ENCODE results near the gene CACNA1A.
"Not testable (repeated sequence)": the region's sequence is repeated elsewhere in the genome, so short reads cannot be mapped to it uniquely, and the experiment has no call there.

CACNA1A gene

DNA sequence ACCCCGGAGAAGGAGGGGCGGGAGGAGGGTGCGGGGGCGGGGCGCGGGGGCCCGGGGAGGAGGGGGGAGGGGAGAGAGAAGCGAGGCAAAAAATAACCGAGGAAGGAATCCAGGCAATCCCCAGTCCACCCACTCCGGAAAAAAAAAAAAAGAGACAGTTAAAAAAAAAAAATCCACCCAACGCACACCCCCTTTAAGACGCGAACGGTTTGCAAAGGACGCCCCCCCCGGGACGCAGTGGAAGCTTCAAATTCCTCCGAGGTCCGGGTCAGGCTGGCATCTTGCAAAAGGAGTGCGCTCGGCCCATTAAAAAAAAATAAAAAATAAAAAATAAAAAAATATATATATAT, at the start of gene CACNA1A:
TSS of gene CACNA1A (minus strand) at position 9 of the 350 bp plus-strand sequence. CDS start 255 bp downstream, outside the sequence.
- DNase-seq = no peak

DNA sequence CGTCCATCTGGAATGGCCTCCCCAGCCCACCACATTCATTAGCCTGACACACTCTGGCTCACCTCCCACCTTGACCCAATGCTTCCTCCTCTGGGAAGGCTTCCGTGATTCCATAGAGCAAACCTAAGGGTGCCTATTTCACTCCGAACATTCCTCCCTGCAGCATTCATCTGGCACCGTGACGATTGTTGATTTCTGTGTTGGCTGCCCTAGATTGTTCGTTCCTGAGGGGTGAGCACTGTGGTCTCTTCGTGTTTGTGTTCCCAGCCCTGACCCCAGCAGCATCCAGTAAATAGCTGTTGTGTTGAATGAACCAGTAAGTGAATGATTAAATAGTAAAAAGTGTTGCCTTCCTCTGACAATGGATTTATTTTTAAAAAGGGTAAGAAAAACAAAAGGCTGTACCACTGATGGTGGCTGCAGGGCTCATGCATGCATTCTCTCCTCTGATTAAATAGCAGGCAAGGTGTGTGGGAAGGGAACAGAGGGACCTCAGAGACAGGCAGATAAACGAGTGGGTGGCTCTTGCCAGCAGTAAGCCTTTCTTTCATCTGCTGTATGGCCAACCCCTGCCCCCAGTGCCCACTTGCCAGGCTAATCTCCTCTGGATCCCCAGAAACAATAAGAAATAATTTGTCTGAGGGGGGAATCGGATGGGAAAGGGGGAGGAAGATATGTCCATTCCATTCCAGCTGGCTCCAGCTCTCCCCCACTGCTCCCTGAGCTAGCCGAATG, 48.4 kb upstream of the CACNA1A start:
- DNase-seq = no peak

DNA sequence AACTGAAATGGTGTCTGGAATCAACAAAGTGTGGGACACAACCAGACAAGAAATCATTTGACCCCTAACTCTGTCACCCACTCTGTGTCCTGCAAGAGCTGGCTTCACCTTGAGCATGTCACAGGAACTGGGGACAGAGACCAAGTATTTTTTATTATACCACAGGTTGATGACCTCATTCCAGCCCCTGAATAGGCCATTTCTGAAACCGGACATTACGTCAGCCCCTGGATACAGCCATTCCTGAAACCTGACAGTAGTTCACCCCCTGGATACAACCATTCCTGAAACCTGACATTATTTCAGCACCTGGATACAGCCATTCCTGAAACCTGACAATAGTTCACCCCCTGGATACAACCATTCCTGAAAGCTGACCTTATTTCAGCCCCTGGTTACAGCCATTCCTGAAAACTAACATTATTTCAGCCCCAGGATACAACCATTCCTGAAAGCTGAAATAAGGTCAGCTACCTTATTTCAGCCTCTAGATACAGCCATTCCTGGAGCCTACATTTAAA, 47.7 kb upstream of the CACNA1A start:
- DNase-seq = no peak

DNA sequence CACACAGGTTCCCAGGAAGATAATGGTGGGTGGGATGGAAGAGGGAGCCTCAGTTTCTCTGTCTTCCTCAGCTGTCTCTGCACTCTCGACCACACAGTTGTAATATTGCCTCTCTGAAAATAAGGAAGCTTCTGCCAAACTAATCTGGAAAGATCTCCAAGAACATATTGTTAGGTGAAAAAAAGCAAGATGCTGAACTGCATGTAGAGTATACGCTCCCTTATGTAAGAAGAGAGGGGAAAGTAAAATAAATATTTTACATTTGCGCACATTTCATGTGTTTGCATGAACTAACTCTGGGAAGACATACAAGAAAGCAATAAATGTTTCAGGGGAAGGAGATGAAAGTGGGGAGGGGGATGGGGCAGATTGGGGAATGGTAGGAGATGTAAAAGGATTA, 41.9 kb upstream of the CACNA1A start:
- DNase-seq = no peak

DNA sequence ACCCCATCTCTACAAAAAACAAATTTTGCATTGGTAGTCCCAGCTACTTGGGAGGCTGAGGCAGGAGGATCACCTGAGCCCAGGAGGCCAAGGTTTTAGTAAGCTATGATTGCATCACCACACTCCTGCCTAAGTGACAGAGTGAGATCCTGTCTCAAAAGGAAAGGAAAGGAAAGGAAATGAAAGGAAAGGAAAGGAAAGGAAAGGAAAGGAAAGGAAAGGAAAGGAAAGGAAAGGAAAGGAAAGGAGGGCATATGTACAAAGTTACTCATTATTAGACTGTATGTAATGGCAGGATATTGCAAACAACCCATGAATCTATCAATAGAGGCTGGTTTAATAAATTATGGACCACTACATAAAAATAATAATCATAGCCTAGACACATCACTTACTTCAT, 40.8 kb upstream of the CACNA1A start:
- DNase-seq = no peak

DNA sequence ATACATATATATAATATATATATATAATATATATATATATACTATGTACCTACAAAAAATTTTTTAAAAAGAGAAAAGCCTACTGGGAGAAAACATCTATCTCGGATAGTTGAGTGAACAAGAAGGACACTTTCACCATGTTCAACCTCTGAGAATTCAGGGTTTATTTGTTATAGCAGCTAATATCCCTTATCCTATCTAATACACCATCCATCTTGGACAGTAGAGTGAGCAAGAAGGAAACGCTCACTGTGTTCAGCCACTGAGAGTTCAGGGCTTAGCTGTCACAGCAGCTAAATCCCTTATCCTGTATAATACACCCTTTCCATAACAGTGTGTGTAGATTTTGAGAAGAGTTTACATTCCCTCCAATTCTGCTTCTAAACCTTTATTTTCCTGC, 38.1 kb upstream of the CACNA1A start:
- no peak for DNase-seq

DNA sequence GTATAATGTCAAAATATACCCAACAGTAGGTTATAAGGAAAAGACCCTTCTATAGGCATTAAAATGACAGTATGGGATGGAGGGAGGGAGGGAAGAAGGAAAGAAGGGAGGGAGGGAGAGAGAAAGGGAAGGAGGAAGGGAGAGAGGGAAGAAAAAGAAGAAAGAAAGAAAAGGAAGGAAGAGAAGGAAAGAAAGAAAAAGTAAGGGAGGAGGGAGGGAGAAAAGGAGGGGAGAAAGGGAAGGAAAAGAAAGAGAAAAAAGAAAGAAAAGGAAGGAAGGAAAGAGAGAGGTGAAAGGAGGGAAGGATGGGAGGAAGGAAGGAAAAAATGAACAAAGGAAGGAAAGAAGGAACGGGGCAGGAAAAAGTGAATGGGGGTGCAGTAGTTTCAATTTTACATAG, 35.3 kb upstream of the CACNA1A start:
- DNase-seq = no peak

DNA sequence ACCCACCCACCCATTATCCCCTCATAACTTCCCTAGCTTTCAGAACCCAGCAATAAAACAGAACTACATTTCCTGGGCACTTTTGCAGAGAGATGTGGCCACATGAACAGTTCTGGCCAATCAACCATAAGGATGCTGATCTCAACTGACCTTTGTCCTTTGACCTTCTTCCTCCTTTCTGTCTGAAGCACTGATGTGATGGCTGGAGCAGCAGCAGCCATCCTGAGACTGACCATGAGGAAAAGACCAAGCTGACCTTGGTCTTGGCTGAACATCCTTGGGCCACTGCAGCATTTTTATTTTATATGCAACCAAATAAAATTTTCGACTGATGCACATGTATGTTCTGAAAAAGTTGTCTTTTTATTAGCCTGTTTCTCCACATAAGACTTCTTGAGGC, 33.1 kb upstream of the CACNA1A start:
- no peak for DNase-seq

DNA sequence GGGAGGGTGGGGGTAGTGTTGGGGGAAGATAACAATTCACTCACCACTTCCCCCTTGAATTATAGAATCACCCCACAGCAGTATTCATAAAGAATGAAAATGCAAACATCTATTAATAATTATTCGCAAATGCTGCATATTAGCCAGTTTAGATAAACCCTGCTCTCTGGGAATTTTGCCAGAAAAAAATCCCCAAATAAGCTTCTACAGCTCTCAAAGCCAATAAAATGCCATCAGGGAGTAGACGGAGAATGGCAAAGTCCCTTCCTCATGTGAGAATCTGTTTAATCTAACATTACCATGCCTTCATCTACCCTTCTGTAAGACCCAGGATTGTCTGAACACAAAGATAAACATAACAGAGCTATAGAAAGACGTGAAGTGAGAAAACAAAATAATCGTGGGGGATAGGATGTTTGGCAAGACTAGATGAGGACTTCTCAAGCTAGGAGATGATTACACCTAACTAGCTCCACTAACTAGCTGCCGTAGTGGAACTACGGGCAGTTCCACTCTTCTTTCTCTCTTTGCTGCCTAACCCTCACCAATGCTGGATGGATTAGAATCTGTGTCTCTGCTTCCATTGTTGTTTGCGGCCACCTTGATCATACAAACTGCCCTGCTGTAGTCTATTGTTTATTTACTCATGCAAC, 32.4 kb upstream of the CACNA1A start:
- no peak for DNase-seq

DNA sequence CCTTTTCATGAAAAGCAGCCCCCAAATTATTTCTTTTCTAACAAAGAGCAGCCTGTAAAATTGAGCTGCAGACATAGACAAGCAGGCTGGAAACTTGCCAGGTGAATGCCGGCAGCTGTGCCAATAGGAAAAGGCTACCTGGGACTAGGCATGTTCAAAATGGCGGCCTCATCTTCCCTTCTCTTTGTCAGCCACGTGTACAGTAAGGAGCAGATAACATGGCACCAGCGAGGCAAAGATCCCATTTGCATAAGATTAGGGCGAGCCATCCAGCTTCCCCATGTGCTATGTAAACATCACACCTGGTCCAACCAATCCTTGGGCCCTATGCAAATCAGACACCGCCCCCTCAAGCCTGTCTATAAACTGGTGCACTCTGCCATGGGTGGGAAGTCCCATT, 31.2 kb upstream of the CACNA1A start:
- DNase-seq = no peak

DNA sequence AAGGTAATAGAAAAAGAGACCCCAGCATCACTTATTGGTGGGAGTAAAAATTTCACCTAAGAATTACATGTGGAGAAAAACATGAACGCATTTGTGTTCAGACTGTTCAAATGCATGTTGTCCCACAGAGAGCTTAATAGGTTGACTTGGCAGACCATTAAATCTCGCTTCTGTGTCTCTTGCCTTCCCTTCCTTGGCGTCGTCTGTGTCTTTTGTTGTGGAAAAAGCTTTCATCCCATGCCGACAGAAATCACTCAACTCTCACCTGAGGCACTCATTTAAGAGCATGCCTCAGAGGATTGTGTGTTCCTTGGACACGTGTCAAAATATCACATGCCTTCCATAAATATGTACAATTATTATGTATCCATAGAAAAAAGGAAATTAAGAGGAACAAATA, 24.4 kb upstream of the CACNA1A start:
- no peak for DNase-seq

DNA sequence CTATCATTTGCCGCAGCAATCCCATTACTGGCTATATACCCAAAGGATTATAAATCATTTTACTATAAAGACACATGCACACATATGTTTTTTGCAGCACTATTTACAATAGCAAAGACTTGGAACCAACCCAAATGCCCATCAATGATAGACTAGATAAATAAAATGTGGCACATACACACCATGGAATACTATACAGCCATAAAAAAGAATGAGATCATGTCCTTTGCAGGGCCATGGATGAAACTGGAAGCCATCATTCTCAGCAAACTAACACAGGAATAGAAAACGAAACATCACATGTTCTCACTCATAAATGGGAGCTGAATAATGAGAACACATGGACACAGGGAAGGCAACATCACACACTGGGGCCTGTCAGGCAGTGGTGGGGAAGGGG, 23.4 kb upstream of the CACNA1A start:
- DNase-seq = not testable (repeated sequence)

DNA sequence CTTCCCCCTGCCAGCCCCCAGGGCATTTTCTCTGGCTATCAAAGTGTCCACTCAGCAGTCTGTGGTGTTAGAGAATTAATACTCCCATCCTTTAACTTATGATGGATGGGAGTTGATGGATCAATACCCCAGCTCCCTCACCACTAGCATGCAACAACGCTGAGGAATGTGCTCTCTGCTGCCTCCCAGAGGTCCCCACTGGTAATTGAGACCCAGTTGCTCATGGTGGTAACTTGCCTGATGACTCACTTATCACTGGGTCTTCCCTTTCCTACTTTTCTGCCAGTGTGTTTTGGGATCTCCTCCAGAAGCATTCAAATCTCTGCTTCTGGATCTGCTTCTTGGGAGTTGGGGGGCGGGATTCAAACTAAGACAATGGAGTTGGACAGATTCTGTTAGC, 20.3 kb upstream of the CACNA1A start:
- DNase-seq = no peak

DNA sequence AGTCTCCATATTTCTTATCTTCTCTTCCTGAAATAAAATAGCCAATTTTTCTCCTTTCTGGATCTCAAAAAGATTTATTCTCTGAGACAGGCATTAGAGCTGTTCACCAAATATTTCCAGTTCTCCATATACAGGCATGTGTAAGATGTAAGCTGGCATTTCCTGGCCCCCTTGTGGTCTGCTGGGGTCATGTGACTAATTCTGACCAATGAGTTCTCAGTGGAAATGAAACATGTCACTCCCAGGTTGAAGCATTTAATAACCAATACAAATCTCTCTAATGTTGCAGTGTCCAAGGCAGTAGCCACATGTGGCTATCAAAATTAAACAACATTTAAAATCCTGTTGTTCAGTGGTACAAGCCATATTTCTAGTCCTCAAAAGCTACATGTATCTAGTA, 14.8 kb upstream of the CACNA1A start:
- no peak for DNase-seq

DNA sequence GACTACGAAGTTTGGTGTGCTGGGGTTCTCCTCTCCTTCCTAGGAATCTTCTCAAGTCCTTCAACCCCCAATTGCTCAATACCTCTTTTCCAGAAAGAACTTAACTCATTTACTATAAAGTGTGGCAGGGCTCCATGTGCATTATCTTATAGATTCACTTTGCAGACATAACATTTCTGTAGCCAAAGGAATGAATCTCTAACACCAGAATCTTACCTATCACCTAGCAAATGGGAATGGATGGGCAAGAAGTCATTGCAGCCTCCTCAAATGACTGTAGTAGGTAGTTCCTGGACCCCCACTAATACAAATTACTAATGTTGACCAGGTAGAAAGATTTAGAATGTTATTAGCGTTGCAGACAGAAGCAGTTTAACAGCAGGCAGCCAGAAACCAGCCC, 5.7 kb upstream of the CACNA1A start:
- no peak for DNase-seq

DNA sequence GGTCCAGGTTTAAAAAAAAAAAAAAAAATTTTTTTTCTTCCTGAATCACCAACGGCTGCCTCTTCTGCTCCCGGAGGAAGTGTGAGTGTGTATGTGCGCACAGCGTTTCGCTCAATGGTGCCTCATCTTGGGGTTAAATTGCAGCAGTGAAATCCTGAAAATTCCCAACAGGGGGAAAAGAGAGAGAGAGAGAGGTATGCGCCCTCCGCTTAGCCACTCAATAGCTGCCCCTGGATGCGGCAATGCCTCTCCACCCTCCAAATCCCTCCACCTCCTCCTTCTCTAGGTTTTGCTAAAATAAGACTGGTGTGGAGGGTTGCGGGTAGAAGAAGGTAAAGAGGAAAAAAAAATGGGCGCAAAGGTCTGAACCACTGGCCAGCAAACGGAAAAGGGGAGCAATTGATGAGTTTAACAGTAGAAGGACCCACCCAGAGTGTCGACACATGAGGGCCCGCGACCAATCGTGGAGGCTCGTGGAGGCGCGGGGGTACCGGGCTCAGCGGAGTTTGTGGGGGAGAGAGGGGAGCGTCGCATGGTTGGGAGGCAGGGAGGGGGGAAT, 853 bp upstream of the CACNA1A start:
- DNase-seq = no peak

DNA sequence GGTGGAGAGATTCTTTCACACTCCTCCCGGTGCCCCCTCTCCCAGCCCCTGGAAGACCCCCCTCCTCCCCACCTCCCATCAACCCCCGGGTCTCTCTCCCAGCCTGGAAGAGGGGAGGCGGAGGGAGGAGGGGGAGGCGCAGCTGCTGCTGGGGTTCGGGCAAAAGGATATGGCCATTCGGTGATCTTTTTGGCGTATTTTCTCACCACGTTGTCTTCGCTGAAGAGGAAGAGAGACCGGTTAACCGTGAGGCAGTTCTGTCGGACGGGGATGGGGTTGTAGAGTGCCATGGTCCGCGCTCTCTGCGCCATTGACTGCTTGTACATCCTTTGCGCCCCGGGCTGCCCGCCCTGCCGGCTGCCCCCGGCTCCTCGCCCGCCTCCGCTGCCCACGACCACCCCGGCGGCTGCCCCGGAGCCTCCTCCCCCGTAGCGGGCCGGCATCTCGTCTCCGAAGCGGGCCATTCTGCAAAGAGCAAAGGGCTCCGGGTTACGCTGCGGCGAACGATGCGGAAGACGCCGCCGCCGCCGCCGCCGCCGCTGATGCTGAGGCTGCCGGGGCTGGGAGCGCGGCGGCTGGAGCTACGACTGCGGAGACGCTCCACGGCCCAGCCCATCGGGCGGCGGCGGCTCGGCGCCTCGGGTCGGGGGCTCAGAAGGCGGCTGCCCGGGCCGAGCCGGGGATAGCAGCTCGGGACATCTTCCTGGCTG, 363 bp downstream of the CACNA1A start:
- DNase-seq = no peak

DNA sequence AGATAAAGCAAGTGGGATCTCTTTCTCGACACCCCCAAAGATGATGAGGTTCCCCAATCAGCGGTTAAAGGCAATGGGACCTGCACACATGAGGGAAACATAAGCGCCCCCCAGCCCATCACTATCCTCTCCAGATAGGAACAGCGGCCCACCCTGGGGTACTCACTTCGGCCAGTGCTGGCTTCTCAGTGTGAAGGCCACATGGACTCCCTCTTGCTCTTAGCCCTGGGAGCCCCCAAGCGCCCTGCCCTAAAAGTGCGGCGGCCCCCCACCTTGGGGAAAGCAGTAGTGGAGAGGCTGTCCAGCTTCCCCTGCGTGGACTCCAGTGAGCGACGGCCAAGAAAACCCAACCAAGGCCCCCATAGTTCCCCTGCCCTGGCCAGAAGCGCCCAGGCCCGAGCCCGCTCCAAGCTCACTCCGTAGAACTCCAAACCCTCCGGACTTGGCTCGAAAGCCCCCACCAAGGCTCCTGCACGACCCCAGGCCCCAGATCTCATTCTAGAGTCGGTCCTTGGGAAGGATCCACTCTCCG, 1.0 kb downstream of the CACNA1A start:
- DNase-seq = no peak

DNA sequence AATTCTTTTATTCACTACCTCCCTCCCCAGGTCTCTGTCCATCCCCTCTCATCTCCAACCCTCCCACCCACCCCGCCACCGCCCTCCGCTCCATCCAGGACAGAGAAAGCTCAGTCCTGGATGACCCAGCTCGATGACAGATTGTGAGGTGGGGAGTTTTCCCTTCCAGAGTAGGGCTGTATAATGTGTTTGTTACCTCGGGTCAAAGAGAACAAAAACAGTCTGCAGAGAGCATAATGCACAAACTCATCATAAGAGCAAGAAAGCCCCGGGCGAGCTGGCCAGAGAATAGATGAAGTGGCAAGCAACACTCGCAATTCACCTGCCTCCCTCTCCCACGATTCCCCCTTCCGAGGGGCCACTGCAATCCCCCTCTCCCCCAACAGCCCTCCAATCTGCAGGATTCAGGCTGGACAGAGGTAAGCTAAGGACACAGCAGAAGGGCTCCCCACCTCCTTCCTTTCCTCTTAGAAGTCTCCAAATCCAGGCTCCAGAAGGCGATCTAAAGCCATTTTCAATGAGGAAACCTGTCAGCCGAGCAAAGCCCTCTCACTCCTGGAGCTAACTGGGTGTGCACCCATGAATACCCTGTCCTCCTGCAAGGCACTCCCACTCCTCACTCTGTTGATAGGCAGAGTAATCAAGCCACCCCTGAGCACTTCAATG, 2.6 kb downstream of the CACNA1A start:
- no peak for DNase-seq

DNA sequence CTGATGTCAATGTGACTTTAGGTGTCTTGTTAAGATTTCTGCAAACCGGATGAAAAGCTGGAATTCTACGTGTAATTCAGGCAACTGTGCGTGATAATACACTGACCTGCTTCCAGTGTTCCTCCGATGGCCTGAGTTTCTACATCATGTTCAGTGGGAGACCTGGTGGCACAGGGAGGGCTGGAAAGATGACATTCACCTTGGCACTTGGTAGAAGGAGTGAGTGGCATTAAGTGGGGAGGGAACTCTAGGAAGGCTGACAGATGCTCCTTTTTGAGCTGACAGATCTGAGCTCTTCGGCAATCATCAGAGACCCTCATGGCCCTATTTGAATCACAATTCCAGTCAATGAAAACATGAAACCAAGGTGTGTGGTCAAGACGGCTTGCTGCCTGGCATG, 4.0 kb downstream of the CACNA1A start:
- DNase-seq = no peak

DNA sequence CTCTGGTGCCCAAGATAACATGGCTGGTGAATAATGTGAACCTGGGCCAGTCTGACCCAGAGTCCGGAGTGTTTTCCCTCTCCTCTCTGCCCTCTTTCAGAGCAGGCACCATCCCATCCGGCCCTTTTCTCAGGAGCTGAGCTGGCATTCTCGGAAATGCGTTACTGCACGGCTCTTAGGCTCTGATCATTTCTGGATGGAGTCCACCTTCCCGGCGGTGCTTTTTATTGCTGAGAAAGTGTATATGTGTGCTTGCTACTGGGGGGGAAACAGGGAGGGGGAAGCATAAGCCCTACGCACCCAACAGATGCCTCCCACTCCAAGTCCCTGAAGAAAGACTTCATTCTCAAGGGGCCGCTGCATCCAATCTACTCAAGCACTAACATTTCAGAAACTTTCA, 6.6 kb downstream of the CACNA1A start:
- DNase-seq = no peak

DNA sequence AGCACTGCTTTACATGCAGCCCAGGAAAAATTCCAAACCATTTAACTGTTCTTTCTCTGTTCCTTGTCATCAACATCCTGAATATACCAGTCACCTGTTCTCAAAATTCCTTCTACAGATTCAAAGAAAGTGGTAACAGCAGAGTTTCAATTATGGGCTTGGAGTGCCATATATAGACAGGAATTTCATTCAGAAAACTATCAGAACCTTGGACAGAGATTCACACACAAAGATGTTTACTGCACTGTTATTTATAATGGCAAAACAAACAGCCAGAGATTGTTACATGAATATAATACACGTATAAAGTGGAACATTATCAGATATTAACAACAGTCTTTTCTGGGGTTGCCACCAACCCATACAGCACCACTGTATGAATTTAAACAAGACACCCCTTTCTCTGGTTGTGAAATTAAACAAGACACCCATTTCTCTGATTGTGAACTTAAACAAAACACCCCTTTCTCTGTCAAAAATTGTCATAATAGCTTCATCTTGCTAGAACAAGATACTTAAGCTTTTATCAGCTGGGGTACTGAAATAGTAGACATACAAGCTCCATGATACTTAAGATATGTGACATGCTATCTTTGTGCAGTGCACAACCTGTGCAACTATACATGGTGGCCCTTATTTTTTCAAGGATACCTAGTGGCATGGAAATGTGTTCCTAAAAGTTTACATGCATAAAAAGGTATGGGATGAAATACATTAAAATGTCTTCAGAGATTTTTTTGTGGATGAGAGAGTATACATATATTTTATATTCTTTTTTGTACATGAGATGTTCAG, 12.6 kb downstream of the CACNA1A start:
- no peak for DNase-seq
